RWPE2 (cell line): ENCODE measurements around the gene ANKRD50.

Source experiments
- ATAC-seq: fragments of 200-7000 bp; cut with Tn5 transposase; 3 replicates; pipeline ENCODE4 v1.9.1; 2021; ENCODE audit warnings: low read depth
- DNase-seq: peaks from one replicate; pipeline ENCODE4 v3.0.0-alpha.2; 2020; ENCODE audit warnings: low spot score
- H3K27ac ChIP-seq: fragments of 450-650 bp; 2 replicates; pipeline ENCODE4 v1.5.1; 2017; ENCODE audit warnings: mild to moderate bottlenecking; ENCODE audit not compliant: poor library complexity, severe bottlenecking
- H3K27me3 ChIP-seq: fragments of 250-450 bp; sonication (Bioruptor Pico); 2 replicates; pipeline ENCODE4 v1.5.1; 2021; ENCODE audit warnings: mild to moderate bottlenecking, moderate library complexity; ENCODE audit not compliant: insufficient read depth, poor library complexity, severe bottlenecking
- H3K36me3 ChIP-seq: fragments of 250-450 bp; sonication (Bioruptor Pico); 2 replicates; pipeline ENCODE4 v1.5.1; 2020; ENCODE audit warnings: low read depth, mild to moderate bottlenecking, moderate library complexity
- H3K4me1 ChIP-seq: fragments of 250-450 bp; sonication (Bioruptor Pico); 2 replicates; pipeline ENCODE4 v1.5.1; 2021; ENCODE audit warnings: mild to moderate bottlenecking, moderate library complexity; ENCODE audit not compliant: insufficient read depth, poor library complexity, severe bottlenecking
- H3K4me3 ChIP-seq: fragments of 250-450 bp; sonication (Bioruptor Pico); 2 replicates; pipeline ENCODE4 v1.5.1; 2021; ENCODE audit warnings: mild to moderate bottlenecking, moderate library complexity; ENCODE audit not compliant: severe bottlenecking
- H3K9me3 ChIP-seq: fragments of 250-450 bp; sonication (Bioruptor Pico); 2 replicates; pipeline ENCODE4 v1.5.1; 2021; ENCODE audit warnings: mild to moderate bottlenecking, moderate library complexity; ENCODE audit not compliant: severe bottlenecking
- TF ChIP-seq, protein P1 (sequence below): fragments of 450-650 bp; IDR thresholded peaks from one replicate; pipeline ENCODE4 v1.5.1; 2017; ENCODE audit warnings: mild to moderate bottlenecking, moderate library complexity; ENCODE audit not compliant: poor library complexity, severe bottlenecking

The ANKRD50 gene

DNA sequence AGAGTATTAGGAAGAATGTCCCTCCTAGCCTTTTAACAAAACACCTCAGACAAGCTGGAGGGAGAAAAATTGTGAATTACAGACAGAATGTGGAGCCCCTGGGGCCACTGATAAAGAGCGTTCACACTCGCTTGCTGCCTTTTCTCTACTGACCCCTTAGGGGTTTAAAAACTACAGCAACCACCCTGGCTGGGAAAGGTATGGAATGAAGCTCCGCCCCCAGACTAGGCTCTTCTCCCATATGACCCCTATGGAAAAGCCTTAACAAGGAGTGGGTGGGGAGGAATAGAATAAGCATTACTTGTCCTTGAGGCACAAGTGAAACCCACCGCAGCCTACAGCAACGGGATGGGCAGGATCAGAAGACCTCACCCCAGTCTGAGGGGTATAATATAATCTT is 26.3 kb downstream of the ANKRD50 start:
- H3K27me3 ChIP-seq: no peaks in the 10 kb centered on the region
- peaks cover 32% of the 10 kb centered on the region for H3K4me1 ChIP-seq
- peak overlapping the region; percentile 24 for H3K27ac ChIP-seq
- H3K36me3 ChIP-seq: peaks cover 65% of the 10 kb centered on the region
- DNase-seq: no peak
- TF ChIP-seq, protein P1, sequence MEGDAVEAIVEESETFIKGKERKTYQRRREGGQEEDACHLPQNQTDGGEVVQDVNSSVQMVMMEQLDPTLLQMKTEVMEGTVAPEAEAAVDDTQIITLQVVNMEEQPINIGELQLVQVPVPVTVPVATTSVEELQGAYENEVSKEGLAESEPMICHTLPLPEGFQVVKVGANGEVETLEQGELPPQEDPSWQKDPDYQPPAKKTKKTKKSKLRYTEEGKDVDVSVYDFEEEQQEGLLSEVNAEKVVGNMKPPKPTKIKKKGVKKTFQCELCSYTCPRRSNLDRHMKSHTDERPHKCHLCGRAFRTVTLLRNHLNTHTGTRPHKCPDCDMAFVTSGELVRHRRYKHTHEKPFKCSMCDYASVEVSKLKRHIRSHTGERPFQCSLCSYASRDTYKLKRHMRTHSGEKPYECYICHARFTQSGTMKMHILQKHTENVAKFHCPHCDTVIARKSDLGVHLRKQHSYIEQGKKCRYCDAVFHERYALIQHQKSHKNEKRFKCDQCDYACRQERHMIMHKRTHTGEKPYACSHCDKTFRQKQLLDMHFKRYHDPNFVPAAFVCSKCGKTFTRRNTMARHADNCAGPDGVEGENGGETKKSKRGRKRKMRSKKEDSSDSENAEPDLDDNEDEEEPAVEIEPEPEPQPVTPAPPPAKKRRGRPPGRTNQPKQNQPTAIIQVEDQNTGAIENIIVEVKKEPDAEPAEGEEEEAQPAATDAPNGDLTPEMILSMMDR: no peak
- H3K4me3 ChIP-seq: no peak overlapping the region
- H3K9me3 ChIP-seq: no peaks in the 10 kb centered on the region
- no peak for ATAC-seq

DNA sequence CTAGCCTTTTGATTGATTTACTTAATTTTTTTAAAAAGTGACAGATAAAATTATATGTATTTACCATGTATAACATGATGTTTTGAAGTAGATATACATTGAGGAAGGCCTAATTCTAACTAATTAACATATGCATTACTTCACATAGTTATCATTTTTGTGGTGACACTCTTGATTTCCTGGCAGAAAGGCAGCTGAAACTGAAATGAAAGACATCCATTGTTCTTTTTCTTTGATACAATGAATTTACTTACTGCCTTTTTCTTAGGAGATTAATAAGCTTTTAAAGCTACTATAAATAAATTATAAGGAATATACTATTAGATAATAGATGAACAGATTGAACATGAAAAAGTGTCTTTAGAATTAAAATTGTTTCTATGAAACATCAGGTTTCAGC is 26.7 kb downstream of the ANKRD50 start:
- DNase-seq: no peak
- no peak overlapping the region for H3K4me3 ChIP-seq

DNA sequence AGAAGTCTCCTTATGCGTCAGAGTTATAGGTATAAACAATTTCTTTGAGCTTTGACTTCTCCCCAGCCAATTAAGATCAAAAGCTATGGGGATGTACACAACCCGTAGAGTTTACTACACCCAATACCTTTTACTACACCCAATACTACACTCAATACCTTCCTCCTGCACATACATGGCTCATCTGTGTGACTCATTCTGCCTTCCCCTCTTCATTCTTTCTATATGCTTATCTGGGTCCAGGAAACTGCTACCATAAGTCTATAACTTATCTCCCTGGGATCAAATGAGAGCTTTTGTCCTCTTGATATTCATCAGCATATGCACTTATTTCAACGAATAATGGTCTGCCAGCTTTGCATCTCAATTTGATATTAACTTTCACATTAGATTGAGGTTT is 28.2 kb downstream of the ANKRD50 start:
- H3K27me3 ChIP-seq: no peaks in the 10 kb centered on the region
- peak; percentile 56; the same call in 2 of the 3 replicates for ATAC-seq
- H3K4me1 ChIP-seq: peaks cover 32% of the 10 kb centered on the region
- no peak overlapping the region for H3K4me3 ChIP-seq
- peaks cover 65% of the 10 kb centered on the region for H3K36me3 ChIP-seq
- TF ChIP-seq, protein P1: no peak
- DNase-seq: no peak
- peak overlapping the region; percentile 24 for H3K27ac ChIP-seq
- no peaks in the 10 kb centered on the region for H3K9me3 ChIP-seq

More for the DNA sequence above, 26.7 kb downstream of the ANKRD50 start:
- ATAC-seq: no peak
- H3K4me1 ChIP-seq: peaks cover 32% of the 10 kb centered on the region
- TF ChIP-seq, protein P1: no peak
- H3K36me3 ChIP-seq: peaks cover 64% of the 10 kb centered on the region
- H3K9me3 ChIP-seq: no peaks in the 10 kb centered on the region
- no peaks in the 10 kb centered on the region for H3K27me3 ChIP-seq
- peak overlapping the region; percentile 24 for H3K27ac ChIP-seq

DNA sequence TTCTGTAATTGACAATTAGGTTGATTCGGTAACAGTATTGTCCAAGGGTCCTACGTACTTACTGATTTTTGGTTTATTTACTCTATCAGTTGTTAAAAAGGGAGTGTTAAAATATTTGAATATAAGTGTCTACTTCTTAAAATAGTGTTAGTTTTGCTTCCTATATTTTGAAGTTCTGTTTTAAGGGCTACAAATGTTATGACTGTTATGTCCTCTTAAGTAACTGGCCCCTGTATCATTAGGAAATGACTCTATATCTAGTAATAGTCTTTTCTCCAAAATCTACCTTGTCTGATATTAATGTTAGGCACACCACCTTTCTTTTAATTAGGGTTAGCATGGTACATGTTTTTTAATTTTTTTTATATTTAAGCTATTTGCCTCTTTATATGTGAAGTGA is 30.1 kb downstream of the ANKRD50 start:
- H3K4me1 ChIP-seq: peaks cover 35% of the 10 kb centered on the region
- H3K4me3 ChIP-seq: no peak overlapping the region
- H3K27me3 ChIP-seq: no peaks in the 10 kb centered on the region
- no peak overlapping the region for H3K27ac ChIP-seq
- no peaks in the 10 kb centered on the region for H3K9me3 ChIP-seq
- TF ChIP-seq, protein P1: no peak
- no peak for DNase-seq
- ATAC-seq: no peak
- peaks cover 69% of the 10 kb centered on the region for H3K36me3 ChIP-seq

DNA sequence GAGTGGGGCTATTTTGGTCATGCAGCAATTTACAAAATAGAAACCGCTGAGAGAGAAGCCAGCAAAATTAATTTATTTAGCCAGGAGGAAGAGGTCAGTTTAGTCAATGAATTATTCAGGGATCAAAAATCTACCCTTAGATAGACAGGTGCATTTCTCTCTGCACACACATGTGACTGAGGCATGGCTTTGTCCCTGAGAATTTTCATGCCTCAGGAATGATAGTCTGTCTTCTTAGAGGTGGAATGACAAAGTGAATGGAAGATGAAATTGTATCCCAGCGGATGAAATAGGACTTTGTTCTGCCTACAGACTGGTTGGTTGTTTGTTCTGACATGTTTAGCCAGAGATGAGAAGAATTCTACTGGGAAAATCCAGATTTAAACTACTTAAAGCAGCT is 46.0 kb downstream of the ANKRD50 start:
- ATAC-seq (no peak), DNase-seq (no peak)
- no peaks in the 10 kb centered on the region for H3K4me1 ChIP-seq
- H3K27me3 ChIP-seq: no peaks in the 10 kb centered on the region
- TF ChIP-seq, protein P1: no peak
- H3K9me3 ChIP-seq: no peaks in the 10 kb centered on the region
- no peak overlapping the region for H3K27ac ChIP-seq
- H3K36me3 ChIP-seq: peaks cover 84% of the 10 kb centered on the region
- H3K4me3 ChIP-seq: no peak overlapping the region
